ENCODE results near the gene CHMP1A. TPM values are rescaled to one million over a fixed set of nuclear protein-coding genes. Genes with fewer than 3 reads are reported as not detected.
A peak's percentile ranks its signal among the peaks of the same experiment; 100 is the strongest.
"Not testable (repeated sequence)": the region's sequence is repeated elsewhere in the genome, so short reads cannot be mapped to it uniquely, and the experiment has no call there.

CHMP1A gene
- total and polyA plus RNA-seq, 2 experiments from 2014 or later, result 97.2 to 111 TPM

DNA sequence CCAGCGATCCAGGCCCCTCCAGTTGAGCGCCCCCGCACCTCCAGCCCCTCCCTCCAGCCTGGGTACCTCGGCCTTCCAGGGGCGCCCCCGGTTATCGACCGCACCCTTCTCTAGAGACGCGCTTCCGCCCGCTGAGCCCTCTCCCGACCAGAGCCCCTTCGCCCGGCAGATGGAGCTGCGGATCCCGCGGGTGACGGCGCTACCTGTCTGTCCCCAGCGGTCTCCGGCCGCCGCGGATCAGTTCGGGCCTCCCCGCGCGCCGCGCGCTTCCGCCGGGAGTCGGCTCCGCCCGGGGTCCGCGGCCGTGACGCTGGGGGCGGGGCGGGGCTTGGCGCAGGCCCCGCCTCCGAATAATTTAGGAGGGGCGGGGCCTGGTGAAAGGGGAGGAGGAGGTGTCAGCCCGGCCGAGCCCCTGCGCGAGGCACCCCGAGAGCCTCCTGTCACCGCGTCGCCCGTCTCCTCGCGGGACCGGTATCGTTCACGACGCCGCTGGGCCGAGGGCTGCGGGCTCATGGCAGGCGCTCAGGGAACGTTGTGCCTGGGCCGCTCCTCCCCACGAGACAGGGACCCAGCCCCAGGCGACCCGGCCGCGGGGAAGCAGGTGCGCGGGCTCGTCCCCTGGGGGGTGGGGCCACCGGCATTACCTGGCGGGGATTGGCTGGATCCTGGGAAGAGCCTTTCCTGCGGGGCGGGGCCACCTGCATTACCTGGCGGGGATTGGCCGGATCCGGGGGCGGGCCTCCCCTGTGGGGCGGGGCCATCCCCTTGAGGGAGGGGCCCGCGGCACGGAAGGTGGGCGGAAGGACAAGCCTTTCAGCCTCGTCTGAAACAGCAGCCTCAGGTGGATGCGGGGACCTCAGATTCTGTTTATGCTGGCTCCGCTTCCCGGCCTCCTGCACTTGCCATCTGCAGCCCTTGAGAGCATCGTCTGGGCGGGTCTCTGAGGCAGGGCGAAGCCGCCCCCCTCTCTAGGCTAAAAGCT lies 44.2 kb upstream of the CHMP1A start, which contains the start of gene SPATA2L:
Gene SPATA2L, minus strand, starts transcription at position 281 of the 982 bp plus-strand sequence. CDS start 473 bp downstream, outside the sequence.
- Histone ChIP-seq H3K27ac (peak within 1 kb of the TSS; percentile 71), H3K4me2 (ENCODE audit: unreplicated experiment) (peak within 1 kb of the TSS; percentile 97), H3K9me3 (ENCODE audit: low read depth) (no peaks in the 10 kb centered on the region), H3K27me3 (replicated peaks; ENCODE audit: insufficient read depth) (no peaks in the 10 kb centered on the region), H3K36me3 (ENCODE audit: low read depth) (no peaks in the 10 kb centered on the region; the same call in 1 of the 2 replicates), H3K4me1 (ENCODE audit: insufficient read depth) (peaks cover 10% of the 10 kb centered on the region), H3K9me2 (ENCODE audit: insufficient read depth) (no peaks in the 10 kb centered on the region), H3K9ac (peak within 1 kb of the TSS; percentile 84), H3F3A (ENCODE audit: insufficient read depth) (0 out of 2 replicates have a peak, but pooled peaks cover 4% of the 10 kb centered on the region), H2AFZ (peak within 1 kb of the TSS; percentile 82), H4K20me1 (ENCODE audit: insufficient read depth) (no peaks in the 10 kb centered on the region), H3K4me3 (peak within 1 kb of the TSS; percentile 85), H3K79me2 (ENCODE audit: insufficient read depth) (no peaks in the 10 kb centered on the region)
- WGBS, 2 experiments (ENCODE audit: low coverage in 1 of 2, low lambda C conversion rate in 2 of 2, missing lambda C conversion rate in 2 of 2), result 4% methylated on average over 81 to 83 of the region's 97 CpGs
- no peak for TF ChIP-seq EZH2 (IDR thresholded peaks at IDR 0.05; ENCODE audit: insufficient read depth, poor library complexity, severe bottlenecking)
- no peak for TF ChIP-seq EZH2phosphoT487 (IDR thresholded peaks at IDR 0.05; ENCODE audit: insufficient read depth, low read depth)
- DNase-seq, result peak; percentile 88
- in situ Hi-C loops (cut with MboI), result no loop called here

DNA sequence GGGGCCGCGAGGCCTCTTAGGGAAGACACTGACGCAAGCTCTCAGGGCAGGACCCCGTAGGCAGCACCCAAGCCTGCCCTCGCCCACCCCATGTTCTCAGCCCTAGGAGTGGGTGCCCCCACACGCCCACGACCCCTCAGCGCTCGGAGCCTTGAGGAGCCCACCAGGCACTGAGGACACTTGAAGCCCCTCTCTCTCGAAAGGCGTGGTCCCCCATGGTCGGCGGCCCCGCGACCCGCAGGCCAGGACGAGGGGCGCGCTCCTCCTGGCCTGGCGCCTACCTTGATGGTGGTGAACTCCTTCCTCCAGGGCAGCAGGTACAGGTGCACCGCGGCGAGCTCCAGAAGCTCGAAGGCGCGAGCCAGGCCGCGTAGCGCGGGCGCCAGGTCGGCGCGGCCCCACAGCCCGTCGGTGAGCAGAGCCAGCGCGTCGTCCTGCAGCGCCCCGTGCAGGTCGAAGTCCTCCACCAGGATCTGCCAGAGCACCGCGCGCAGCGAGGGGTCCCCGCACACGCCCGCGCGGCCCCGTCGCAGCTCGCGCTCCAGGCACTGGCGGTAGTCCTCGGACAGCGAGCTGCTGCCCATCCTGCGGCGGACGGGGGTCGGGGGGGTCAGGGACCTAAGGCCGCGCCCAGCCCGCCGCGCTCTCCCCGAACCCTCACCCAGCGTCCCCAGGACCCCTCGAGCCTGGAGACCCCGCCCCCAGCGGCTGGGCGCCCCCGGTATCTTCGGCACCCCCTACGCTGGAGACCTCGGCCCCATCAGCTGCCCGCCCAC lies 43.3 kb upstream of the CHMP1A start:
- 0 out of 2 replicates have a peak, but pooled peaks cover 4% of the 10 kb centered on the region for H3F3A ChIP-seq (ENCODE audit: insufficient read depth)
- peak overlapping the region; percentile 71 for H3K27ac ChIP-seq
- H3K4me1 ChIP-seq (ENCODE audit: insufficient read depth), result peaks cover 6% of the 10 kb centered on the region
- H3K36me3 ChIP-seq (ENCODE audit: low read depth), result no peaks in the 10 kb centered on the region; the same call in 1 of the 2 replicates
- H3K4me2 ChIP-seq (ENCODE audit: unreplicated experiment), result peak overlapping the region; percentile 97
- H2AFZ ChIP-seq, result peak overlapping the region; percentile 82
- peak; percentile 82 for DNase-seq
- H3K79me2 ChIP-seq (ENCODE audit: insufficient read depth), result no peaks in the 10 kb centered on the region
- in situ Hi-C loops (cut with MboI), result no loop called here
- WGBS, 2 experiments (ENCODE audit: low coverage in 1 of 2, low lambda C conversion rate in 2 of 2, missing lambda C conversion rate in 2 of 2), result 3 to 4% methylated on average over 28 to 49 of the region's 78 CpGs
- no peak for TF ChIP-seq EZH2phosphoT487 (IDR thresholded peaks at IDR 0.05; ENCODE audit: insufficient read depth, low read depth)
- H3K9ac ChIP-seq, result peak overlapping the region; percentile 84
- H3K9me2 ChIP-seq (ENCODE audit: insufficient read depth), result no peaks in the 10 kb centered on the region
- no peaks in the 10 kb centered on the region for H3K27me3 ChIP-seq (replicated peaks; ENCODE audit: insufficient read depth)
- H3K4me3 ChIP-seq, result peak overlapping the region; percentile 85
- H4K20me1 ChIP-seq (ENCODE audit: insufficient read depth), result no peaks in the 10 kb centered on the region
- no peaks in the 10 kb centered on the region for H3K9me3 ChIP-seq (ENCODE audit: low read depth)

DNA sequence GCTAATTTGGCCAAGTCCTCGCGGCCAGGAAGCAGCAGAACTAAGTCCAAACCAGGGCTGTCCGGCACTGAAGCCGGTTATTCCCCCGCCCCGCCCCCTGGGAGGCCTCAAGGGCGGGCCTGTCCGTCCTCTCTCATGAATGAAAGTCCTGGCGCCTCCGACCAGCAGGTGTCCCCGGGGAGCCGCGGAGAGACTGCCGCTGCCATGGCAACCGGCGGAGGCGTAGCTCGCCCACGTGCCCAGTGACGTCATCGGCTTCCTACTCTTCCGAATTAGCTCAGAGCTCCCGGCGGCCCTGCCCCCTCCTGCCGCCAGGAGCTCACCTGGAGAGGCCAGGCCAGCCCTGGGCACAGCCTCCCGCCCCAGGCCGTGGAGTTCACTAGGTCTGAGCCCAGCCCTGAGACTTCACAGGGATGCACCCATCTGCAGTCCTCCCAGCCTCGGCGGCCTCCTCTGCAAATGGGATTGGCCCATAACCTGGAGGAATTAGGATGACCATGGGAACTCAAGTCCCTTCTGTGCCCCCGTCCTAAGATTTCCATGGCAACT lies 42.7 kb upstream of the CHMP1A start:
- Histone ChIP-seq H4K20me1 (ENCODE audit: insufficient read depth) (no peaks in the 10 kb centered on the region), H3K9ac (peak overlapping the region; percentile 84), H3K27ac (peak overlapping the region; percentile 71), H2AFZ (no peak overlapping the region), H3K4me2 (ENCODE audit: unreplicated experiment) (peak overlapping the region; percentile 97), H3K36me3 (ENCODE audit: low read depth) (no peaks in the 10 kb centered on the region; the same call in 1 of the 2 replicates), H3F3A (ENCODE audit: insufficient read depth) (0 out of 2 replicates have a peak, but pooled peaks cover 4% of the 10 kb centered on the region), H3K79me2 (ENCODE audit: insufficient read depth) (no peaks in the 10 kb centered on the region), H3K9me2 (ENCODE audit: insufficient read depth) (no peaks in the 10 kb centered on the region), H3K9me3 (ENCODE audit: low read depth) (no peaks in the 10 kb centered on the region), H3K4me1 (ENCODE audit: insufficient read depth) (peaks cover 6% of the 10 kb centered on the region), H3K4me3 (peak overlapping the region; percentile 85), H3K27me3 (replicated peaks; ENCODE audit: insufficient read depth) (no peaks in the 10 kb centered on the region)
- TF ChIP-seq EZH2 (IDR thresholded peaks at IDR 0.05; ENCODE audit: insufficient read depth, poor library complexity, severe bottlenecking) (no peak), EZH2phosphoT487 (IDR thresholded peaks at IDR 0.05; ENCODE audit: insufficient read depth, low read depth) (no peak)
- 1 to 2% methylated on average over 28 to 29 of the region's 30 CpGs for whole genome bisulfite sequencing, 2 experiments (ENCODE audit: low coverage in 1 of 2, low lambda C conversion rate in 2 of 2, missing lambda C conversion rate in 2 of 2)
- in situ Hi-C loops (cut with MboI), result no loop called here
- DNase-seq, result peak; percentile 100

DNA sequence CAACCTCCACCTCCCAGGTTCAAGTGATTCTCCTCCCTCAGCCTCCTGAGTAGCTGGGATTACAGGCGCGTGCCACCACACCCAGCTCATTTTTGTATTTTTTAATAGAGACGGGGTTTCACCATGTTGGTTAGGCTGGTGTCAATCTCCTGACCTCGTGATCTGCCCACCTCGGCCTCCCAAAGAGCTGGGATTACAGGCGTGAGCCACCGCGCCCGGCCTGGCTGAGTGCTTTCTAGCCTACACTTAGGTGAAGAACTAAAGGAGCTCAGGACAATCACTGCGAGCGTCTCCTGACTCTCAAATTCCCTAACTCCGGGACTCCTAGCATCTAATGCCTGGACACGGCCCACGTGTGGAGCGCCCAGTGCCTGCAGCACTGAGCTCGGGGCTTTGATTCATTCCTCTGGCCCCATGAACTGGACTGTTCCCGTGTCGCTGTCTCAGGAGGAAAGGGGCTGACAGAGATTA lies 42.2 kb upstream of the CHMP1A start:
- H3K4me2 ChIP-seq (ENCODE audit: unreplicated experiment), result peak overlapping the region; percentile 97
- H3F3A ChIP-seq (ENCODE audit: insufficient read depth); H4K20me1 ChIP-seq (ENCODE audit: insufficient read depth); in situ Hi-C loops (cut with MboI); H3K9me2 ChIP-seq (ENCODE audit: insufficient read depth); H3K4me1 ChIP-seq (ENCODE audit: insufficient read depth); H3K9me3 ChIP-seq (ENCODE audit: low read depth); H2AFZ ChIP-seq; DNase-seq; H3K27me3 ChIP-seq (replicated peaks; ENCODE audit: insufficient read depth); H3K36me3 ChIP-seq (ENCODE audit: low read depth); H3K79me2 ChIP-seq (ENCODE audit: insufficient read depth): not testable (repeated sequence)
- peak overlapping the region; percentile 51; the same call in 1 of the 2 replicates for H3K9ac ChIP-seq
- WGBS, 2 experiments (ENCODE audit: low coverage in 1 of 2, low lambda C conversion rate in 2 of 2, missing lambda C conversion rate in 2 of 2), result 70 to 73% methylated on average over 18 of the region's 18 CpGs
- peak overlapping the region; percentile 71 for H3K27ac ChIP-seq
- H3K4me3 ChIP-seq, result peak overlapping the region; percentile 85; the same call in 1 of the 2 replicates

DNA sequence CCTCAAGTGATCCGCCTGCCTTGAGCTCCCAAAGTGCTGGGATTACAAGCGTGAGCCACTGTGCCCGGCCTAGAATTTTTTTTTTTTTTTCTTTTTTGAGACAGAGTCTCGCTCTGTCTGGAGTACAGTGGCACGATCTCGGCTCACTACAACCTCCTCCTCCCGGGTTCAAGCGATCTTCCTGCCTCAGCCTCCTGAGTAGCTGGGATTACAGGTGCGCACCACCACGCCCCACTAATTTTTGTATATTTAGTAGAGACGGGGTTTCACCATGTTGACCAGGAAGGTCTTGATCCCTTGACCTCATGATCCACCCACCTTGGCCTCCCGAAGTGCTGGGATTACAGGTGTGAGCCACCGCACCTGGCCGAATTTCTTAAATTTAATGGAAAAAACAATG lies 41.2 kb upstream of the CHMP1A start:
- H3K9me2 ChIP-seq (ENCODE audit: insufficient read depth); H3K79me2 ChIP-seq (ENCODE audit: insufficient read depth); H3F3A ChIP-seq (ENCODE audit: insufficient read depth); H3K4me3 ChIP-seq; H3K4me1 ChIP-seq (ENCODE audit: insufficient read depth); H3K9me3 ChIP-seq (ENCODE audit: low read depth); DNase-seq; H3K36me3 ChIP-seq (ENCODE audit: low read depth); H3K27me3 ChIP-seq (replicated peaks; ENCODE audit: insufficient read depth); in situ Hi-C loops (cut with MboI); H2AFZ ChIP-seq; H4K20me1 ChIP-seq (ENCODE audit: insufficient read depth); H3K27ac ChIP-seq; H3K9ac ChIP-seq; H3K4me2 ChIP-seq (ENCODE audit: unreplicated experiment): not testable (repeated sequence)
- 97 to 98% methylated on average over 14 of the region's 14 CpGs for WGBS, 2 experiments (ENCODE audit: low coverage in 1 of 2, low lambda C conversion rate in 2 of 2, missing lambda C conversion rate in 2 of 2)
